ENCODE data around the gene LMNTD2. TPM values are rescaled to one million over a fixed set of nuclear protein-coding genes. Genes with fewer than 3 reads are reported as not detected.

Gene LMNTD2
- total RNA-seq, 1 experiment from 2014 or later: 4.4 TPM

- DNase-seq (ENCODE audit: low spot score): peak; percentile 40
Observed at GRCh38 chr11:554428-555226, 5.9 kb downstream of the LMNTD2 start.

- no peak for DNase-seq (ENCODE audit: low spot score)
Observed at GRCh38 chr11:553988-554340, 6.6 kb downstream of the LMNTD2 start.

- no peak for DNase-seq (ENCODE audit: low spot score)
Observed at GRCh38 chr11:553083-553987, 7.2 kb downstream of the LMNTD2 start.

GRCh38 chr11:551596-551995, 8.9 kb downstream of the LMNTD2 start:
- DNase-seq (ENCODE audit: low spot score): no peak

GRCh38 chr11:551131-551530, 9.4 kb downstream of the LMNTD2 start:
- DNase-seq (ENCODE audit: low spot score): no peak

- DNase-seq (ENCODE audit: low spot score): no peak
Observed at GRCh38 chr11:550746-551085, 9.8 kb downstream of the LMNTD2 start.

DNA sequence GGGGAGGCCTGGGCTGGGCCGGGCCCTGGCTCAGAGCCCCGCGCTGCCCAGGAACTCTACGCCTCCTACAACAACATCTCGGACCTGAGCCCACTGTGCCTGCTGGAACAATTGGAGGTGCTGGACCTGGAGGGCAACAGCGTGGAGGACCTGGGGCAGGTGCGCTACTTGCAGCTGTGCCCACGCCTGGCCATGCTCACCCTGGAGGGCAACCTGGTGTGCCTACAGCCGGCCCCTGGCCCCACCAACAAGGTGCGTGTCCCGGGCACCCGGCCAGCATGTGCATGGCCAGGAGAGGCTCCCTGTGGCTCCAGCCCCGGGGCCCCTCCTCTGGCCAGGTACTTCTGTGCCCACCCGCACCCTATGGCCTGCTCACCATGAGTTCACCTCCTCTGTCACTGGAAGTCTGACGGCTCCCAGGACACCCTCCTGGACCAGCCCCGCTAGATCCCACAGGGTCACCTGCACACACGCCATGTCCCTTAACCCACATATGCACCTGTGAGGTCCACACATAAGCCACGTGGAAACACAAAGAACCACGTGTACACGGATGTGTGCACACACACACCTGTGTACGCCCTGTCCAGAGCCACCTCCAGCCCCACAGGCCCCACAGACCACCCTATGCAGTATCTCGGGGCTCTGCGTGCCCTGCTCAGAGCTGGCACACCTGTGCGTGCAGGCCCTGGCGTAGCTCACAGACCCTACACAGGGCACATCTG, 10.4 kb downstream of the LMNTD2 start:
- DNase-seq (ENCODE audit: low spot score): no peak

DNA sequence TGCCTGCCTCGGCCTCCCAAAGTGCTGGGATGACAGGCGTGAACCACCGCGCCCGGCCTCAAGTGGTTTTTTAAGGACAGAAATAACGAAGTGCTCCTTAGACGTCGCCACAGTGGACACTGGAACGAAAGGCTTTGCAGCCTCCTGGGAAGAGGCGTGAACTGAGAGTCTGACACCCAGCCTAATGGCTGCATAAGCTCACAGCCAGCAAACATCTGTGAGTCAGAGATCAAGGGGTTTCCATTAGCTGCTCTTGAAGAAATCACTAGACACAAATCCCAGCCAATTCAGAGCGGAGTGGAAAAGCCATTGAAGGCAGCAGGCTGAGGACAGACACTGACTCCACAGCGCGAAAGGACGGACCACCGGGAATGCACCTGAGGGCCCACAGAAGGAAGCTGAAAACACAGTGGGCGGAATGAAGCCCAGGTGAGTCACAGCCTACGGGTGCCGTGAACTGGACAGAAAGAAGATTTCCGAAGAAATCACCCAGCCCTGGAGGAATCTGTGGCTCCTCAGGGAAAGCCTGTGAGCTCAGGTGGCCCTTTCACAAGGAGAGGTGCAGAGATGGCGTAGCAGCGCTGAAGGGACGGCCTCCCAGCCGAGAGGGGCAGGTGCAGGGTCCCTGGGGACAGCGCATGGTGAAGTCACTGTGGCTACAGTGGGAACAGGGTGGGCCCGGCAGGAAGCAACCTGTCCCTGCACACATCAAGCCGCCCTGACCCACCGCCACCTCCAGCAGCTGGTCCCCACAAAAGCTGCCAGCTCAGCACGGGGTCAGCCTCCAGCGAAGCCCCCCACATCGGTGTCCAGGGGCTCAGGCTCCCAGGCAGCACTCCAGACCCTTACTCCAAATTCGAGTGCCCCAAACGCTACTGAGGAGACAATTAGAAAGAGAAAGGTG, 11.6 kb downstream of the LMNTD2 start:
- DNase-seq (ENCODE audit: low spot score): no peak

- no peak for DNase-seq (ENCODE audit: low spot score)
Observed at GRCh38 chr11:545171-545570, 15.4 kb downstream of the LMNTD2 start.

DNA sequence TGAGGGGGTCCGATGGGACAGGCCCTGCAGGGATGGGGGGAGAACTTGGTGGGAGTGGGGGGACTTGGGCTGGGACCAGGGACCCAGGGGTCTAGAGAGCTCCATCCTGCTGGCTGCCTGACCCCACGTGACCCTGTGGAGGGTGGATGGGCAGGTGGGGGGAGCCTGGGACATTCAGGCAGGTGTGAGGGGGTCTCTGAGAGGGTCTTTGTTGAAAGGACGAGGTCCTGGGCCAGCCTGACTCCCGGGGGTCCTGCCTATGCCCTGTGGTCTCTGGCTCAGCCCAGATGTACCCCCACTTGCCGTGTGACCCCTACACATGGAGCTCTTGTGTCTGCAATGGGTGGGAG, 15.7 kb downstream of the LMNTD2 start:
- no peak for DNase-seq (ENCODE audit: low spot score)

DNA sequence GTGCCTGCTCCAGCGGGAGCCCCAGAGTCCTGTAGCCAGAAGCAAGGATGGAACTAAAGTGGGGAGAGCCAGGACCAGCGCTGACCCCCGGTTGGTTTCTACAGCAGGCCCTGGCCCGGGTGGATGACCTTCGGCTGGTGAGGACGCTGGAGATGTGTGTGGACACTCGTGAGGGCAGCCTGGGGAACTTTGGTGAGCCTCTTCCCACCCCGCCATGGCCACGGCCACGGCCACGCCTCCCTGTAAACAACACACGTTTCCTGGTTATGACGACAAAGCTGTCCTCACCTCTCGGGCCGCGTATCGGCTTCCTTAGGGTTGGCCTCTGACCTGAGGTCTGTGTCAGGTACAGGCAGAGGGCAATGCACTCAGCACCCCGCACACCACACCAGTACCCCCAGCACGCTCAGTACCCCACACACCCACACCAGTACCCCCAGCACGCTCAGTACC, 19.1 kb downstream of the LMNTD2 start:
- no peak for DNase-seq (ENCODE audit: low spot score)

DNA sequence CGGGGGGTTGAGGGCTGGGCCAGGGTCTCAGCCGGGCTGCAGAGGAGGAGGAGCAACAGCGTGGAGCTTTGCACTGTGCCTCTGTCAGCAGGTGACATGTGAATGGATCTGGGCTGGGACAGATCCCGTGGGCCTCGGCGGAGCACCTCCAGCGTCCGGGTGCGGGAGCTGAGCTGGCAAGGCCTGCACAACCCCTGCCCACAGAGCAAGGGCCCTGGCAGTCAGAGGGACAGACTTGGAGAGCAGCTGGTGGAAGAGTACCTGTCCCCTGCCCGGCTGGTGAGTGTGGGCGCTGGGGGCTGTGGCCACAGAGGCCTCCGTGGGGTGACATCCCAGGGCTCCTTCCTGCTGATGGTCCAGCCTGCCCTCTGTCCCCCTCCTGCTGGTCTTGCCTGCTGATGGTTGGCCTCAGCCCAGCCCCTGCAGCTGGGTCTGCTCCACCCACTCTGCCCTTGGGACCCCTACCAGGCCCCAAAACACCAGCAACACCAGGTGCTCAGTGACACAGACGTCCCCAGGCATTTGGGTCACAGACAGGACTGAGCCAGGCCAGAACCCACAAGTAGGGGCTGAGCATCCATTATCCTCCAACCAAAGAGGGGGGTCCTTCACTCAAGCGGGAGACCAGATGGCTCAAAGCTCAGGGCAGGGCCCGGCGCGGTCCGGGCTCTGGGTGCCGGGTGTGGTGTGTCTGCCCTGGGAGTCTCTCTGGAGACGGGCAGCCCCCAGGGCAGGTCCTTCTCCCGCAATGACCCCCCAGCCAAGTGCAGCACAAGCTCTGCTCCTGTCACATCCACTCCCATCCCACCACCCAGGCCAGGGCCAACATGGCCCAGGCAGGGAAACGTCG, 19.7 kb downstream of the LMNTD2 start:
- DNase-seq (ENCODE audit: low spot score): no peak

GRCh38 chr11:539971-540481, 20.5 kb downstream of the LMNTD2 start:
- no peak for DNase-seq (ENCODE audit: low spot score)

DNA sequence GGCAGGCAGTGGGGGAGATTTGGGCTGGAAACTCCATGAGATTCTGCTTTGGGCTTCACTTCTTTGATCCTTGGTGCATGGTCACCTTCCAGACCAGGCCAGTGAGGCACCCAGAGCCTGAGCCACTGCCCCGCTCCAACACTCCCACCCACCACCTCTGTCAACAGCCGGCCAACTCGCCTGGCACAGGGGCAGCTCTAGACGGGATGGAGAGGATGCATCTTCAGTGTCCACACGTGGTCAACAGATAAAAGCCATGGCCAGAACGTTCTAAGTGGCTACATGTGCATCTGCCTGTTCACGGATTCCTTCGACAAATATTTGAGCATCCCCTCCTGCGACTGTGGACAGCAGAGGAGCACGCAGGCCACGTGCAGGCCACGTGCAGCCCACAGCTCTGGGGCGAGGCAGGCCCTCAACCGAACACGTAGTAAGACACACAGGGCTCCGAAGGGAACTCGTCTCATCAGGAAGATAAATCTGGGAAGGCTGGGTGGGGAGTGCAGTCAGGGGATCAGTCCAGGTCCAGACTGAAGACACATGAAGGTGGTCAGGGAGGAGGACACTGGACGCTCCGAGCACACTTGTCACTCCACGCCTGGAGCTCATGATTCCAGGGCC, 22.0 kb downstream of the LMNTD2 start:
- DNase-seq (ENCODE audit: low spot score): no peak

DNA sequence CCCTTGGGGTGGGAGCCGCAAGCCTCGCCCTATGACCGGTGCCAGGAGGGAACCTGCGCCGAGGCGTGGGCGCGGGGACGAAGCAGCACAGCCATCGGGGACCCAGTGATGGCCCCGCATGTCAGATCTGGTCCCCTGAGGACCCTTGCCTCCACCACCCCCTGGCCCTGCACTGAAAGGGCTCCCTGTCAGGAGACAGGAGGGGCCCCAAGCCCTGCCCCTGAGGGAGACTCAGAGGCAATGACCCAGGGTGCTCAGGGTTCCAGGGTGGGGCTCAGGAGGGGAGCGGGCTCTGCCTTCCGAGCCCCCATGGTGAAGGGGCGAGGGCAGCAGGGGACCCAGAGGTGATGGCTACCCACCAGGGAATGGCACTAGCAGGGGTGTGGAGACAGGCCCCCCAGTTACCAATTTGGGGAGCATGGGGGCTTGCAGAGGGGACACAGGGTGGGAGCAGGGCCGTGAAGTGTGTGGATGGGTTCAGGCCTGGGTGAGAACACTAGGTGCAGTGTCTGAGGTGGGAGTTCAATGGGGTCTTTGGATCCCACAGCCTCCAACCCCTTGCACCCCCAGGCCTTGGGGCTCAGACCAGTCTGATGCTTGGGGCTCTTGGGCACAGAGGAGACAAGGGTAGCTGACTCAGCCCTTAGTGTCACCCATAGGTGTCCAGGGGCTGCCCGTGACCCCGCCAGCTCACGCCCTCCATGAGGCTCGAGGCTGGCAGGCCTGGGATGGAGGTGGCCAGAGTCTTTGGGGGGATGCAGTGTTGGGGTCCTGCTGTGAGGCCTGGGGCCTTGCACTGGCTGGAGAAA, 22.7 kb downstream of the LMNTD2 start:
- no peak for DNase-seq (ENCODE audit: low spot score)

DNA sequence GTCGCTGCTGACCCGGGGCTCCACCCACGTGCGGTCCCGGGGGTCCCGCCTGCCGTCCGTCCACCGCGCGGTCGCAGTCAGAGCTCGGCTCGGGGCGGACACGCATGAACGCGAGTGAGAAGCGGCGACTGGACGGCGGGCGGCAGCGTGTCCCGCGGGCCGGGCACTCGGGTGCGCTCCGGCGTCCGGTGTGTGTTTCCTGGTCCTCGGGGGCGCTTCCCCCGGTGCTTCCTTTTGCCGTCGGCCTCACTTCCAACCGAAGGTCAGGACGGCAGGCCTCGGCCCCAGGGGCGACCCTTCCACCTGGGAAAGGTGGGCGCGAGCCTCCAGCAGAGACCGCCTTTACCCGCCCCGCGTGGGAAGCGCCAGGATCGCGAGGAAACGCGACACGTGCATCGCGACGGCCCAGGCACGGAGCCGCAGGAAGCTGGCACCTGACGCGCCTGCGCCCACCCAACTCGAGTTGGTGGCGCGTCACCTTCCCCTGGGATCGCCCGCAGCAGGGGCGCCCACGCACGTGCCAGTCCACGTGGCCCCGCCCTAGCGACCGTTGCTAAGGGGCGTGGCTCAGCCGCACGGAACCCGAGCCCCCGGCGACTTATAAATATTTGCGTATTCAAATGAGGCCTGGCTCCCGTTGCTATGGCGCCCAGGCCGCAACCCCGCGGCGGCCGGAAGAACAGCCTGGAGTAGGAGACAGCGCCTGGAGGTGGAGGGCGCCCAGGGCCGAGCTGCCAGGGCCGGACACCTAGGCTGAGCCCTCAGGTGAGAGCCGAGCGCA, 23.5 kb downstream of the LMNTD2 start, which contains the start of gene LRRC56:
TSS of gene LRRC56 (plus strand) at position 687 of the 781 bp plus-strand sequence. CDS start 3,158 bp downstream, outside the sequence.
- DNase-seq (ENCODE audit: low spot score): no peak

DNA sequence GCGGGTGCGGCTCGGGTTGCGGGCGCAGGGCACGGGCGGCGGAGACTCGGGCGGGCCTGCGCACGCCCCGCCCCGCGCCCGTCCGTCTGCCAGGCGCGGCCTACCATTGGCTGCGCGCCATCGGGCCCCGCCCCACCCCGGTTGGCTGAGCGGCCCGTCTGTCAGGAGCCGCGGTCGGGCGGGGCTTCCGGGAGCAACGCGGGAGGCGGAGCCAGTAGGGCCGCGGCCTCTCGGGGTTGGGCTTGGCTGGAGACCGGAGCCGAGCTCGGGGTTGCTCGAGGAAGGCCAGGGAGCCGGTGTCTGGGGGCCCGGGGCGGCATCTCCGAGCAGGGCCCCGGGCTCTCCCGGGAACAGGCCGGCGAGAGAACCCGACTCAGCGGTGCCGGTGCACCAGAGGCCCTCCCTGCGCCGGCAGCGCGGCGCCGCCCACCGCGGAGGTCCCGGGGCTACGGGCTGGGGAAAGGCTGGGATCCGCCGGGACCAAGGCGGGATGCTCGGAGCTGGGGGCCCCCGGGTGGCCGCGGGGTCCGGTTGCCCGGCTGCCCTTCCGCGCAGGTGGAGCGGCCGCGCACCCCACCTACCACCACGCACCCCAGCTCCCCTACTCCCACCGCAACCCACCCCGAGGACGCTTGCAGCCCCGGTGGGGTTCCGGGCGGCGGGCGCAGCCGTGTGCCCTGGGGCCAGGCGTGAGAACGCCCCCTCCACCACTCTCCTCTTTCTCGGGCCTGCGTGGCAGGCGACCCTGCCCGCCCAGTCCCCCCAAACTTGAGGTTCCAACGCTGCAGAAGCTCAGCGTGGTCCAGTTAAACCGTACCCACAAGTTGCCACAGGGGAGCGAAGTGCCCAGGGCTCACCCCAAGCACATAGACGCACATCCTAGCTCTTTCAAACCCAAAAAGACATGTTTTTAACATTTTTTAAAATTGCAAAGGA, 24.8 kb downstream of the LMNTD2 start, which contains the start of gene HRAS:
TSS of gene HRAS (minus strand) at position 58 of the 936 bp plus-strand sequence.
- DNase-seq (ENCODE audit: low spot score): peak; percentile 73

All from A172 (cell line).